Activated CD8-positive, alpha-beta T cell treated with anti-CD3 and anti-CD28 coated beads for 36 hours (primary cell): ENCODE measurements around the gene SIRPA. TPM values are rescaled to one million over a fixed set of nuclear protein-coding genes. Genes with fewer than 3 reads are reported as not detected.

ENCODE experiments used
- ATAC-seq: fragments of 200-7000 bp; cut with Tn5 transposase; one replicate; pipeline ENCODE4 v1.10.0; 2021; ENCODE audit warnings: mild to moderate bottlenecking, moderate library complexity
- CTCF ChIA-PET: fragments of 350-600 bp; sonication (Branson Sonifier 250); formaldehyde crosslinking; loops from one replicate; lab custom pipeline; 2021; ENCODE audit warnings: antibody characterized with exemption; lab: Charles Lee
- POLR2A ChIA-PET: fragments of 350-600 bp; sonication (Branson Sonifier 250); formaldehyde crosslinking; loops from one replicate; lab custom pipeline; 2021; ENCODE audit warnings: antibody characterized with exemption; lab: Charles Lee
- DNase-seq: peaks from one replicate; pipeline ENCODE4 v3.0.0-alpha.2; 2020
- H3K27ac Mint-ChIP-seq: one replicate; pipeline ENCODE4 v1.8.0; 2021; ENCODE audit warnings: mild to moderate bottlenecking, mixed read lengths
- H3K27me3 Mint-ChIP-seq: one replicate; pipeline ENCODE4 v1.8.0; 2021; ENCODE audit warnings: mixed read lengths
- H3K36me3 Mint-ChIP-seq: one replicate; pipeline ENCODE4 v1.8.0; 2021; ENCODE audit warnings: low read depth, mixed read lengths
- H3K4me1 Mint-ChIP-seq: one replicate; pipeline ENCODE4 v1.8.0; 2021; ENCODE audit warnings: low read depth, mixed read lengths
- H3K4me3 Mint-ChIP-seq: one replicate; pipeline ENCODE4 v1.8.0; 2021; ENCODE audit warnings: mild to moderate bottlenecking, moderate library complexity, mixed read lengths
- H3K9me3 Mint-ChIP-seq: one replicate; pipeline ENCODE4 v1.8.0; 2021; ENCODE audit warnings: mixed read lengths
- intact Hi-C: fragments of 100-400 bp; cut with micrococcal nuclease; formaldehyde crosslinking; loops from one replicate; pipeline ENCODE4 v1.10.0; 2022
- total RNA-seq, 2 experiments: library from RNA; stranded (reverse); gene quantifications; one replicate each; pipeline ENCODE4 v1.2.3, GENCODE V29; 2021
- TF ChIP-seq, protein P1 (sequence below): fragments of 200-600 bp; IDR thresholded peaks from one replicate; pipeline ENCODE4 v1.8.0; 2022; ENCODE audit warnings: antibody characterized with exemption, mild to moderate bottlenecking

SIRPA gene
- total RNA-seq, 2 experiments from 2014 or later = 0.09 TPM

DNA sequence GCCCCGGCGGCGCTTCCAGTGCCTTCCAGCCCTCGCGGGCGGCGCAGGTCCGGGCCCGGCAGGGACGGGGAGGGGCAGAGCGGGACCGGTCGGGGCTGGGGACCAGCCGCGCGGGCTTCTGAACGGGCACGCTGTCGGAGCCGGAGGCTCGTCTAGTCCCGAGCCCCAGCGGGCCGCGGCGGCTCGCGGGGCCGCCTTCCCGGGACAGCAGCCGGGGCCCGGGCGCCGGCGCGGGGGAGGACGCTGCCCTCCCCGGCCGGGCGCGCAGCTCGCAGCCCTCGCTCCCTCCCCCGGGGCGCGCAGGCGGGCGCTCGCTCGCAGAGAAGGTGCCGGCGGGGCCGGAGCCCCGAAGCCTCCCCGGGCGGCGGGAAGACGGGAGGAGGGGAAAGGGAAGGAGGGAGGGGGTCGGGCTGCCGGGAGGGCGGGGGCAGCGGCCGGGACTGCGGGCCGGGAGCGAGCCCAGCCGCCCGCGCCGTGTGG, 696 bp upstream of the SIRPA start:
- ChIA-PET POLR2A (no interaction called here), CTCF (no interaction called here)
- TF ChIP-seq, protein P1, sequence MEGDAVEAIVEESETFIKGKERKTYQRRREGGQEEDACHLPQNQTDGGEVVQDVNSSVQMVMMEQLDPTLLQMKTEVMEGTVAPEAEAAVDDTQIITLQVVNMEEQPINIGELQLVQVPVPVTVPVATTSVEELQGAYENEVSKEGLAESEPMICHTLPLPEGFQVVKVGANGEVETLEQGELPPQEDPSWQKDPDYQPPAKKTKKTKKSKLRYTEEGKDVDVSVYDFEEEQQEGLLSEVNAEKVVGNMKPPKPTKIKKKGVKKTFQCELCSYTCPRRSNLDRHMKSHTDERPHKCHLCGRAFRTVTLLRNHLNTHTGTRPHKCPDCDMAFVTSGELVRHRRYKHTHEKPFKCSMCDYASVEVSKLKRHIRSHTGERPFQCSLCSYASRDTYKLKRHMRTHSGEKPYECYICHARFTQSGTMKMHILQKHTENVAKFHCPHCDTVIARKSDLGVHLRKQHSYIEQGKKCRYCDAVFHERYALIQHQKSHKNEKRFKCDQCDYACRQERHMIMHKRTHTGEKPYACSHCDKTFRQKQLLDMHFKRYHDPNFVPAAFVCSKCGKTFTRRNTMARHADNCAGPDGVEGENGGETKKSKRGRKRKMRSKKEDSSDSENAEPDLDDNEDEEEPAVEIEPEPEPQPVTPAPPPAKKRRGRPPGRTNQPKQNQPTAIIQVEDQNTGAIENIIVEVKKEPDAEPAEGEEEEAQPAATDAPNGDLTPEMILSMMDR = no peak
- no peaks in the 10 kb centered on the region for H3K9me3 Mint-ChIP-seq
- H3K27ac Mint-ChIP-seq = no peak overlapping the region
- DNase-seq (peak; percentile 12), ATAC-seq (peak; percentile 60)
- no peaks in the 10 kb centered on the region for H3K36me3 Mint-ChIP-seq
- H3K4me3 Mint-ChIP-seq = no peak overlapping the region
- peaks cover 46% of the 10 kb centered on the region for H3K27me3 Mint-ChIP-seq
- intact Hi-C loops = no loop called here
- no peaks in the 10 kb centered on the region for H3K4me1 Mint-ChIP-seq

DNA sequence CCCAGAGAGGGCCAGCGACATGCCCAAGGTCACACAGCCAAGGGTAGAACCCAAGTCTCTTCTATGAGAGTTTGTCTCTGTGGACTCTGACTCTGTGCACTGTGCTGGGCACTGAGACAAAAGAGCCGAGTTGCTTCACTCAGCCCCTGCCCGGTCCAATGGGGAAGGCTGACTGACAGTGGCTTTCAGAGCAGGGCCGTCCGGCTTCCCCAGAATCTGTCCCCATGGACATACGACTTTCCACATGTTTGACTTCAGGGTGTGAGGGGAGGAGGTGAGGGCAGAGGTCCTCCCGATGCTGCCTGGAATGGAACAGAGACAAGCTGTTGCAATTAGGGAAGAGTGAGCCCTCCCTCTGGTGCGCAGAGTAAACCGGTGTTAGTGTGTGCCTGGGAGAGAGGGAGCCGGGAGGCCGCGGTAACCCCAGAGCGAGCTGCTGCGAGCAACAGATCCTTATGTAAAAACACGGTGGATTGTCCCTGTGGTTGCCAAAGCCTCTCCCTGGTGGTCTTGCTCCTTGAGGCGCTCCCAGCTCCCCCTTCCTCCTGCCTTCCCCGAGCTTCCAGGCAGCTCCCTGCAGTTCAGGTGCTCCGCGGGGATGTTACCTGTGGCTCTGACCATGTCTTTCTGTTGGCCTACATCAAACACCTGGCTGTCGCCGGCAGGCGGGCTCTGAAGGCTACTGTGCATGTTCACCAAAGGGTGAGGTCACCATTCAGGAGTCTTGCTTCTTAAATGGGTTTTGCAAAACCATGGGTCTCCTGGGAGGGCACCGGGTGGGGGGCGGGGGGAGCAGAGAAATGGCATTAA, 672 bp downstream of the SIRPA start:
- H3K9me3 Mint-ChIP-seq = no peaks in the 10 kb centered on the region
- H3K27ac Mint-ChIP-seq = no peak overlapping the region
- ATAC-seq (no peak), DNase-seq (no peak)
- H3K4me1 Mint-ChIP-seq = no peaks in the 10 kb centered on the region
- peaks cover 49% of the 10 kb centered on the region for H3K27me3 Mint-ChIP-seq
- CTCF ChIA-PET = no interaction called here
- TF ChIP-seq, protein P1 = no peak
- H3K36me3 Mint-ChIP-seq = no peaks in the 10 kb centered on the region
- peak overlapping the region; percentile 40 for H3K4me3 Mint-ChIP-seq
- POLR2A ChIA-PET = no interaction called here
- intact Hi-C loops = no loop called here

DNA sequence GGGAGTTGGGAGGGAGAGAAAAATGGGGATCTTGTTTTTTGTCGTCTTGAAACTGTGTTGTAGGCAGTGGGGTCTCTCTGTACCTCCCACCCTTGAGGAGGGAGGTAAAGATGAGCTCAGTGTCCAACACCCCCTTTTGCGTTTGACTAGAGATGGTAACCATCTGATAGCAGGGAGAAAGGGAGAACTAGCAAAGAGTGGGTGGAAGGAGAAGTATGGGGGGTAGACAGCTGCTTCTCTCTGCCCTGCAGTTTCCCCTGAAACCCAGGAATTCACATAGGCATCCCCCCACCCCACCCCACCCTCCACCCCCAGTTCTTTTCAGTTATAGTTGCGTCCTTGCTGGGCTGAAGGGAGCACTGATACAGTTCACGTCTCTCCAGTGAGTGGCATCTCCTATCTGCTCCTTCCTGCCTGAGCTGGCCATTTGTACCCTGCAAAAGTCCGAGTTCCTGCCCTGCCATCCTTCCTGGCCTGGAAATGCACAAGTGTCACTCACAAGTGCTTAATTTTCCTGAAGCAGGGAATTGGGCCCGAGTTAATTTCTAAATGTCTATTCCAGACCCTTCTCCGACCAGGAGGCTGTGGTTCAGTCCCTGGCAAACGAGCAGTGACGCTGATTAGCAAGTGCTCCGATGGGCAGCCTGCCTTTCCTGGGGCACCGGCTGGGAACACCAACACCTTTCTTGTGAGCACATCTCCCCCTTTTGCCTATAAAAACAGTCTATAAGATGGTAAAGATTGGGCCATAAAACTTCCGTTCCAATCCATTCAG, 1.5 kb downstream of the SIRPA start:
- Mint-ChIP-seq H3K36me3 (no peaks in the 10 kb centered on the region), H3K27ac (no peak overlapping the region), H3K27me3 (peaks cover 53% of the 10 kb centered on the region), H3K4me1 (no peaks in the 10 kb centered on the region), H3K4me3 (no peak overlapping the region), H3K9me3 (no peaks in the 10 kb centered on the region)
- ChIA-PET CTCF (no interaction called here), POLR2A (no interaction called here)
- ATAC-seq (no peak), DNase-seq (no peak)
- TF ChIP-seq, protein P1 = no peak
- intact Hi-C loops = no loop called here

DNA sequence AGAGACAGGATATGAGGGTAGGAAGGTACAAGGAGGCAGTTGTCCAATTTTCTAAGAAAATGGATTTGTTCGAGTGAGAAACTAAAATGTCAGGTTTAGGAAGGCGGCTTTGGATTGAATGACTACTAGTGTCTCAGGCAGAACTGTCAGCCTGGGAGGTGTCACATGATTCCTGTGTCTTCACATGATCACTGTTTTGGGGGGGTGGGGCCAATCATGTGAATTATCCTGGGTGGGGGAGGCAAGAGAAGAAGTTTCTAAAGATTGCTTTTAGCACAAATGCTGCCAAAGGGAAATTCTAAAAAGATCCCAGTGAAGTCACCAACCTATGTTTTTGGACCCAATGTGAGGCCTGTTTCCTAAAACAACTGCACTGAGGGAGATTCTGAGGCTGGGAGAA, 2.3 kb downstream of the SIRPA start:
- Mint-ChIP-seq H3K9me3 (no peaks in the 10 kb centered on the region), H3K27ac (no peak overlapping the region), H3K4me3 (no peak overlapping the region), H3K36me3 (no peaks in the 10 kb centered on the region), H3K27me3 (peaks cover 52% of the 10 kb centered on the region), H3K4me1 (no peaks in the 10 kb centered on the region)
- POLR2A ChIA-PET = no interaction called here
- DNase-seq (no peak), ATAC-seq (no peak)
- CTCF ChIA-PET = no interaction called here
- intact Hi-C loops = no loop called here
- TF ChIP-seq, protein P1 = no peak

DNA sequence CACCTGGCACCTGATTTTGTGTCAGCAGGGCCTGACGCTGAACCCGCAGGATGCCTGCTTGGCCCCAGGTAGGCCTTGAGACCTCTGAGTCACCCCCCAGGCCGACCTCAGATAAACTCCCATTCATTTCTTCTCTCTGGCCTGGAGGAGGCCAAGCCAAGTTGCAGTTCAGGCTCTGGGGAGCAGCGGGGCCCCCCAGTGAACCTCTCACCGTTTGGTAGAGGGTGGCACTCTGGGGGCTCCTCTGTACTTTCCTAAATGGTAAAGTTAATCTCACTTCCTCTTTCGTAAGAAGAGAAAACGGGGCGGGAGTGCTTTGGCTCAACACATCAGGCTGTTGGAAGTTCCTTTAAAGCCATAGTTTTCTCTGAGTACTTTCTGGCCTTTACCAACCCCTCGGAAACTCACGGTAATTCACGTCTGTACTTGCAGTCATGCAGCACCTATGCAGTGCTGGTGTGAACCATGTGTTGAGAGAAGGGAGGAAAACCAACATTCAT, 2.8 kb downstream of the SIRPA start:
- ATAC-seq = no peak
- ChIA-PET POLR2A (no interaction called here), CTCF (no interaction called here)
- intact Hi-C loops = no loop called here
- H3K4me1 Mint-ChIP-seq = no peaks in the 10 kb centered on the region
- DNase-seq = peak; percentile 11
- no peak overlapping the region for H3K4me3 Mint-ChIP-seq
- no peak overlapping the region for H3K27ac Mint-ChIP-seq
- TF ChIP-seq, protein P1 = no peak
- no peaks in the 10 kb centered on the region for H3K9me3 Mint-ChIP-seq
- H3K27me3 Mint-ChIP-seq = peaks cover 48% of the 10 kb centered on the region
- no peaks in the 10 kb centered on the region for H3K36me3 Mint-ChIP-seq
